Measurements from ENCODE around the gene PRAC2.
A peak's percentile ranks its signal among the peaks of the same experiment; 100 is the strongest.

Gene PRAC2

GRCh38 chr17:48724251-48725003 is 1.4 kb downstream of the PRAC2 start:
- peak overlapping the region; percentile 49 for H3K4me3 ChIP-seq (ENCODE audit: low read length)
- TF ChIP-seq EZH2phosphoT487 (IDR thresholded peaks at IDR 0.05; ENCODE audit: low read length) (no peak), CTCF (IDR thresholded peaks at IDR 0.05; ENCODE audit: low read length) (peak; percentile 72), EZH2 (optimal IDR thresholded peaks at IDR 0.05; ENCODE audit: low read depth, low read length) (no peak)
- no peak overlapping the region for H3K27ac ChIP-seq (ENCODE audit: low read length)
- no peaks in the 10 kb centered on the region for H3F3A ChIP-seq (ENCODE audit: insufficient read depth, low read length)
- peak; percentile 74 for DNase-seq
- H3K4me2 ChIP-seq (ENCODE audit: low read depth, low read length): peak overlapping the region; percentile 64; the same call in 1 of the 2 replicates
- H4K20me1 ChIP-seq (ENCODE audit: insufficient read depth, low read length): no peaks in the 10 kb centered on the region
- H3K36me3 ChIP-seq (replicated peaks; ENCODE audit: insufficient read depth, low read length): no peaks in the 10 kb centered on the region
- no peaks in the 10 kb centered on the region for H3K9me3 ChIP-seq (replicated peaks; ENCODE audit: insufficient read depth, low read length)
- no peaks in the 10 kb centered on the region for H3K4me1 ChIP-seq (ENCODE audit: low read length)
- H3K9me2 ChIP-seq (replicated peaks; ENCODE audit: insufficient read depth, low read length): no peaks in the 10 kb centered on the region
- no peaks in the 10 kb centered on the region for H3K79me2 ChIP-seq (ENCODE audit: low read length)
- H3K27me3 ChIP-seq (replicated peaks; ENCODE audit: insufficient read depth, low read length): peaks cover 92% of the 10 kb centered on the region
- H2AFZ ChIP-seq (ENCODE audit: low read length): peak overlapping the region; percentile 15; the same call in 1 of the 2 replicates
- no peak overlapping the region for H3K9ac ChIP-seq (ENCODE audit: low read length)

- Histone ChIP-seq H3F3A (ENCODE audit: insufficient read depth, low read length) (no peaks in the 10 kb centered on the region), H3K9ac (ENCODE audit: low read length) (no peak overlapping the region), H3K79me2 (ENCODE audit: low read length) (no peaks in the 10 kb centered on the region), H2AFZ (ENCODE audit: low read length) (peak overlapping the region; percentile 15; the same call in 1 of the 2 replicates), H3K4me2 (ENCODE audit: low read depth, low read length) (peak overlapping the region; percentile 64; the same call in 1 of the 2 replicates), H3K4me1 (ENCODE audit: low read length) (no peaks in the 10 kb centered on the region), H4K20me1 (ENCODE audit: insufficient read depth, low read length) (no peaks in the 10 kb centered on the region), H3K4me3 (ENCODE audit: low read length) (peak overlapping the region; percentile 33; the same call in 1 of the 2 replicates), H3K36me3 (replicated peaks; ENCODE audit: insufficient read depth, low read length) (no peaks in the 10 kb centered on the region), H3K9me3 (replicated peaks; ENCODE audit: insufficient read depth, low read length) (no peaks in the 10 kb centered on the region), H3K9me2 (replicated peaks; ENCODE audit: insufficient read depth, low read length) (no peaks in the 10 kb centered on the region), H3K27me3 (replicated peaks; ENCODE audit: insufficient read depth, low read length) (peaks cover 92% of the 10 kb centered on the region), H3K27ac (ENCODE audit: low read length) (no peak overlapping the region)
- TF ChIP-seq EZH2phosphoT487 (IDR thresholded peaks at IDR 0.05; ENCODE audit: low read length) (no peak), EZH2 (optimal IDR thresholded peaks at IDR 0.05; ENCODE audit: low read depth, low read length) (no peak), CTCF (IDR thresholded peaks at IDR 0.05; ENCODE audit: low read length) (no peak)
- no peak for DNase-seq
These were observed 2.0 kb downstream of the PRAC2 start for GRCh38 chr17:48725004-48725287.

GRCh38 chr17:48725288-48726064 is 2.5 kb downstream of the PRAC2 start:
- H3K27ac ChIP-seq (ENCODE audit: low read length): no peak overlapping the region
- no peaks in the 10 kb centered on the region for H3K4me1 ChIP-seq (ENCODE audit: low read length)
- H3K27me3 ChIP-seq (replicated peaks; ENCODE audit: insufficient read depth, low read length): peaks cover 92% of the 10 kb centered on the region
- peak overlapping the region; percentile 33; the same call in 1 of the 2 replicates for H3K4me3 ChIP-seq (ENCODE audit: low read length)
- H3F3A ChIP-seq (ENCODE audit: insufficient read depth, low read length): no peaks in the 10 kb centered on the region
- H3K9ac ChIP-seq (ENCODE audit: low read length): no peak overlapping the region
- no peaks in the 10 kb centered on the region for H3K9me2 ChIP-seq (replicated peaks; ENCODE audit: insufficient read depth, low read length)
- TF ChIP-seq EZH2phosphoT487 (IDR thresholded peaks at IDR 0.05; ENCODE audit: low read length): no peak; the same call in 1 of the 2 replicates
- no peak for TF ChIP-seq CTCF (IDR thresholded peaks at IDR 0.05; ENCODE audit: low read length)
- TF ChIP-seq EZH2 (optimal IDR thresholded peaks at IDR 0.05; ENCODE audit: low read depth, low read length): peak; percentile 37
- no peak for DNase-seq
- no peaks in the 10 kb centered on the region for H4K20me1 ChIP-seq (ENCODE audit: insufficient read depth, low read length)
- peak overlapping the region; percentile 64; the same call in 1 of the 2 replicates for H3K4me2 ChIP-seq (ENCODE audit: low read depth, low read length)
- H3K36me3 ChIP-seq (replicated peaks; ENCODE audit: insufficient read depth, low read length): no peaks in the 10 kb centered on the region
- H3K79me2 ChIP-seq (ENCODE audit: low read length): no peaks in the 10 kb centered on the region
- peak overlapping the region; percentile 15; the same call in 1 of the 2 replicates for H2AFZ ChIP-seq (ENCODE audit: low read length)
- no peaks in the 10 kb centered on the region for H3K9me3 ChIP-seq (replicated peaks; ENCODE audit: insufficient read depth, low read length)
